HCT116 (cell line): ENCODE results near the gene SERGEF. TPM values are rescaled to one million over a fixed set of nuclear protein-coding genes. Genes with fewer than 3 reads are reported as not detected.

ENCODE experiments used
- ATAC-seq: fragments of 200-7000 bp; cut with Tn5 transposase; 2 replicates; pipeline ENCODE4 v1.9.1; 2020; ENCODE audit warnings: mild to moderate bottlenecking, moderate library complexity
- BruUV-seq: library from RNA; stranded (reverse); fragments of 400-500 nt; replicated peaks from 2 replicates; lab custom pipeline; 2021; lab: Mats Ljungman, UMichigan
- CTCF ChIA-PET: fragments of 300-600 bp; sonication (Branson Sonifier 250); formaldehyde crosslinking; loops from one replicate; lab custom pipeline; 2021; ENCODE audit warnings: antibody characterized with exemption; lab: Charles Lee
- POLR2A ChIA-PET: fragments of 300-600, 350-600 bp; sonication (Branson Sonifier 250); formaldehyde crosslinking; loops from one replicate; lab custom pipeline; 2021; ENCODE audit warnings: antibody characterized with exemption; lab: Charles Lee
- RAD21 ChIA-PET, 2 experiments: fragments of 300-600 bp; sonication (Branson Sonifier 250); formaldehyde crosslinking; loops; one replicate each; lab custom pipeline; 2023; ENCODE audit warnings: low total read pairs in 2 of 2; ENCODE audit not compliant: uncharacterized antibody in 2 of 2, unreplicated experiment in 2 of 2, low non-redundant PET in 1 of 2; lab: Charles Lee
- DNase-seq: peaks from one replicate; pipeline ENCODE4 v3.0.0-alpha.2; 2010; ENCODE audit warnings: low read depth, low spot score
- H2AFZ ChIP-seq: fragments of 200-600 bp; shearing (Covaris generic), sonication (generic); 2 replicates; pipeline ENCODE4 v1.6.1; 2017; ENCODE audit warnings: low read depth, mixed run types, mixed read lengths, antibody characterized with exemption, low read length; ENCODE audit not compliant: poor library complexity, severe bottlenecking
- H3K27ac ChIP-seq: 2 replicates; pipeline ENCODE4 v1.5.1; 2012; ENCODE audit warnings: low read depth, low read length
- H3K27me3 ChIP-seq: fragments of 200-600 bp; sonication (generic); 2 replicates; pipeline ENCODE4 v1.6.1; 2016; ENCODE audit warnings: mixed run types, low read length, mixed read lengths; ENCODE audit not compliant: insufficient read depth
- H3K36me3 ChIP-seq, 2 experiments: fragments of 200-500 bp in 1 of 2; fragments of 200-600 bp in 1 of 2; sonication (Bioruptor generic) in 1 of 2; sonication (generic) in 1 of 2; 2 replicates each; pipeline versions ENCODE4 v1.5.1 to v1.6.1; 2014 to 2016; ENCODE audit warnings: low read length in 2 of 2, inconsistent platforms in 1 of 2, mixed read lengths in 1 of 2, mixed run types in 1 of 2; ENCODE audit not compliant: insufficient read depth in 2 of 2, control insufficient read depth in 1 of 2
- H3K4me1 ChIP-seq, 2 experiments: fragments of 200-600 bp in 1 of 2; sonication (generic) in 1 of 2; 2 replicates each; pipeline versions ENCODE4 v1.5.1 to v1.6.1; 2012 to 2017; ENCODE audit warnings: low read length in 2 of 2, inconsistent platforms in 1 of 2, mild to moderate bottlenecking in 1 of 2, mixed read lengths in 1 of 2, mixed run types in 1 of 2, moderate library complexity in 1 of 2; ENCODE audit not compliant: insufficient read depth in 2 of 2, control insufficient read depth in 1 of 2
- H3K4me2 ChIP-seq: fragments of 200-600 bp; sonication (generic); 2 replicates; pipeline ENCODE4 v1.6.1; 2017; ENCODE audit warnings: mixed run types, low read length, mixed read lengths
- H3K4me3 ChIP-seq, 2 experiments: fragments of 200-600 bp in 1 of 2; sonication (generic) in 1 of 2; replicated peaks in 1 of 2; 2 replicates each; pipeline ENCODE4 v1.5.1; 2011 to 2016; ENCODE audit warnings: low read length in 2 of 2, control low read depth in 1 of 2, low read depth in 1 of 2, mild to moderate bottlenecking in 1 of 2, mixed read lengths in 1 of 2, mixed run types in 1 of 2
- H3K79me2 ChIP-seq: fragments of 200-600 bp; sonication (generic); 2 replicates; pipeline ENCODE4 v1.6.1; 2017; ENCODE audit warnings: mild to moderate bottlenecking, mixed run types, low read length, moderate library complexity, mixed read lengths; ENCODE audit not compliant: insufficient read depth
- H3K9ac ChIP-seq: fragments of 200-600 bp; sonication (generic); 2 replicates; pipeline ENCODE4 v1.6.1; 2016; ENCODE audit warnings: low read length, mixed read lengths
- H3K9me2 ChIP-seq: fragments of 200-600 bp; sonication (generic), shearing (Covaris generic); 2 replicates; pipeline ENCODE4 v1.6.1; 2017; ENCODE audit warnings: mixed run types, mild to moderate bottlenecking, moderate library complexity; ENCODE audit not compliant: insufficient read depth
- H3K9me3 ChIP-seq, 2 experiments: fragments of 200-500 bp in 1 of 2; fragments of 200-600 bp in 1 of 2; sonication (Bioruptor generic) in 1 of 2; sonication (generic) in 1 of 2; 2 replicates each; pipeline ENCODE4 v1.6.1; 2014 to 2017; ENCODE audit warnings: low read length in 2 of 2, mixed read lengths in 2 of 2, inconsistent platforms in 1 of 2, low read depth in 1 of 2, mild to moderate bottlenecking in 1 of 2, mixed run types in 1 of 2, moderate library complexity in 1 of 2; ENCODE audit not compliant: control insufficient read depth in 1 of 2, insufficient read depth in 1 of 2
- H4K20me1 ChIP-seq: fragments of 200-600 bp; sonication (generic), shearing (Covaris generic); 2 replicates; pipeline ENCODE4 v1.6.1; 2017; ENCODE audit warnings: mixed run types, mild to moderate bottlenecking, moderate library complexity; ENCODE audit not compliant: insufficient read depth
- CBX3 ChIP-seq: IDR thresholded peaks from 2 replicates; pipeline ENCODE4 v1.6.1; 2012; ENCODE audit warnings: low read depth
- CEBPB ChIP-seq: IDR thresholded peaks from 2 replicates; pipeline ENCODE4 v1.6.1; 2012; ENCODE audit warnings: low read depth
- CTCF ChIP-seq, 3 experiments: fragments of 200-600 bp in 1 of 3; sonication (generic) in 1 of 3; IDR thresholded peaks in 2 of 3; conservative IDR thresholded peaks in 1 of 3; 2 replicates each; pipeline ENCODE4 v1.5.1; 2012 to 2017; ENCODE audit warnings: low read depth in 2 of 3, low read length in 2 of 3, antibody characterized with exemption in 1 of 3, borderline replicate concordance in 1 of 3, control low read depth in 1 of 3, mild to moderate bottlenecking in 1 of 3, mixed read lengths in 1 of 3, mixed run types in 1 of 3, moderate library complexity in 1 of 3; ENCODE audit not compliant: insufficient read depth in 1 of 3
- EGR1 ChIP-seq: IDR thresholded peaks from 2 replicates; pipeline ENCODE4 v1.6.1; 2012; ENCODE audit warnings: low read depth
- ELF1 ChIP-seq: IDR thresholded peaks from 2 replicates; pipeline ENCODE4 v1.6.1; 2012; ENCODE audit warnings: low read depth, borderline replicate concordance
- EZH2 ChIP-seq: fragments of 200-600 bp; sonication (generic); IDR thresholded peaks from 2 replicates; pipeline ENCODE4 v1.6.1; 2017; ENCODE audit warnings: antibody characterized with exemption, mixed run types
- EZH2phosphoT487 ChIP-seq: fragments of 200-600 bp; IDR thresholded peaks from 2 replicates; pipeline ENCODE4 v1.6.1; 2018; ENCODE audit warnings: antibody characterized with exemption, borderline replicate concordance
- FOSL1 ChIP-seq: IDR thresholded peaks from 2 replicates; pipeline ENCODE4 v1.6.1; 2012; ENCODE audit warnings: low read depth
- JUND ChIP-seq: IDR thresholded peaks from 2 replicates; pipeline ENCODE4 v1.6.1; 2012
- POLR2AphosphoS5 ChIP-seq: IDR thresholded peaks from 2 replicates; pipeline ENCODE4 v1.6.1; 2011; ENCODE audit warnings: mild to moderate bottlenecking, low read depth, low read length, moderate library complexity
- RAD21 ChIP-seq: IDR thresholded peaks from 2 replicates; pipeline ENCODE4 v1.6.1; 2012; ENCODE audit warnings: low read depth, mild to moderate bottlenecking
- SIN3A ChIP-seq: IDR thresholded peaks from 2 replicates; pipeline ENCODE4 v1.6.1; 2012; ENCODE audit warnings: low read depth
- YY1 ChIP-seq: IDR thresholded peaks from 2 replicates; pipeline ENCODE4 v1.6.1; 2011; ENCODE audit warnings: low read length, low read depth, moderate library complexity, mild to moderate bottlenecking; ENCODE audit not compliant: insufficient replicate concordance; ENCODE audit errors: extremely low read depth
- ZBTB33 ChIP-seq: IDR thresholded peaks from 2 replicates; pipeline ENCODE4 v1.6.1; 2011; ENCODE audit warnings: mild to moderate bottlenecking, low read length, moderate library complexity; ENCODE audit not compliant: insufficient replicate concordance; ENCODE audit errors: extremely low read depth
- ZFX ChIP-seq: fragments of 450-650 bp; IDR thresholded peaks from 2 replicates; pipeline ENCODE4 v1.6.1; 2017
- ZNF274 ChIP-seq: fragments of 200-500 bp; sonication (Bioruptor generic); IDR thresholded peaks from 2 replicates; pipeline ENCODE4 v1.6.1; 2014; ENCODE audit warnings: mild to moderate bottlenecking, low read depth, low read length, inconsistent platforms
- intact Hi-C: fragments of 100-400 bp; cut with micrococcal nuclease; formaldehyde crosslinking; loops from 2 replicates; pipeline ENCODE4 v1.10.0; 2022
- total RNA-seq: library from RNA; stranded (reverse); gene quantifications from one replicate; pipeline ENCODE4 v1.2.1, GENCODE V29; 2021; ENCODE audit not compliant: unreplicated experiment
- TF ChIP-seq, protein P1 (sequence below): IDR thresholded peaks from 2 replicates; pipeline ENCODE4 v1.6.1; 2012
- TF ChIP-seq, protein P2 (sequence below): IDR thresholded peaks from 2 replicates; pipeline ENCODE4 v1.6.1; 2012

Gene SERGEF
- total RNA-seq, 1 experiment from 2014 or later = 32.8 TPM

- intact Hi-C loops = no loop called here
- RAD21 ChIA-PET = no interaction called here
- H3K4me2 ChIP-seq = no peak overlapping the region
- H3K9me3 ChIP-seq = no peaks in the 10 kb centered on the region
- no peaks in the 10 kb centered on the region for H3K36me3 ChIP-seq
- no TSS peak for BruUV-seq
- H3K4me3 ChIP-seq = no peak overlapping the region
- POLR2A ChIA-PET = no interaction called here
- no peak overlapping the region for H3K27ac ChIP-seq
- no peaks in the 10 kb centered on the region; the same call in 1 of the 2 replicates for H3K27me3 ChIP-seq
- H2AFZ ChIP-seq = no peak overlapping the region
- H3K9ac ChIP-seq = no peak overlapping the region
- ATAC-seq (no peak), DNase-seq (no peak)
- 0 out of 4 replicates have a peak, but pooled peaks cover 0 to 5% of the 10 kb centered on the region in 2 experiments for H3K4me1 ChIP-seq
- H3K9me2 ChIP-seq = no peaks in the 10 kb centered on the region
- no peaks in the 10 kb centered on the region for H3K79me2 ChIP-seq
- no peaks in the 10 kb centered on the region for H4K20me1 ChIP-seq
- CTCF ChIA-PET = interaction anchor here (2.4 kb wide), 1 partner anchor 16 kb away, joined by 9 read pairs; no protein-coding TSS in a partner anchor
- no peak for TF ChIP-seq FOSL1
- no peak for TF ChIP-seq CEBPB
- no peak for TF ChIP-seq ZNF274
- TF ChIP-seq EZH2phosphoT487 = no peak
- TF ChIP-seq CTCF (IDR thresholded peaks at IDR 0.05 in 2 of 3, conservative IDR thresholded peaks at IDR 0.05 in 1 of 3; ENCODE audit: borderline replicate concordance in 1 of 3, insufficient read depth in 1 of 3, low read depth in 2 of 3, low read length in 2 of 3) = no peak
- TF ChIP-seq, protein P1, sequence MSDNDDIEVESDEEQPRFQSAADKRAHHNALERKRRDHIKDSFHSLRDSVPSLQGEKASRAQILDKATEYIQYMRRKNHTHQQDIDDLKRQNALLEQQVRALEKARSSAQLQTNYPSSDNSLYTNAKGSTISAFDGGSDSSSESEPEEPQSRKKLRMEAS = no peak
- TF ChIP-seq POLR2AphosphoS5 = no peak
- TF ChIP-seq ZFX = no peak
- no peak for TF ChIP-seq EZH2
- TF ChIP-seq EGR1 = no peak
- TF ChIP-seq RAD21 = no peak
- no peak for TF ChIP-seq SIN3A
- TF ChIP-seq ZBTB33 = no peak
- no peak for TF ChIP-seq CBX3
- TF ChIP-seq, protein P2, sequence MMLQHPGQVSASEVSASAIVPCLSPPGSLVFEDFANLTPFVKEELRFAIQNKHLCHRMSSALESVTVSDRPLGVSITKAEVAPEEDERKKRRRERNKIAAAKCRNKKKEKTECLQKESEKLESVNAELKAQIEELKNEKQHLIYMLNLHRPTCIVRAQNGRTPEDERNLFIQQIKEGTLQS = no peak
- TF ChIP-seq ELF1 = no peak
- TF ChIP-seq YY1 = no peak
- no peak for TF ChIP-seq JUND
These were observed 265.5 kb downstream of the SERGEF start for GRCh38 chr11:17747131-17747955.
